ENCODE data around the gene LASP1. TPM values are rescaled to one million over a fixed set of nuclear protein-coding genes. Genes with fewer than 3 reads are reported as not detected.
A peak's percentile ranks its signal among the peaks of the same experiment; 100 is the strongest.

Gene LASP1
- polyA plus RNA-seq, 1 of the 3 experiments (the other 2 are of a cell fraction), result 102 TPM

DNA sequence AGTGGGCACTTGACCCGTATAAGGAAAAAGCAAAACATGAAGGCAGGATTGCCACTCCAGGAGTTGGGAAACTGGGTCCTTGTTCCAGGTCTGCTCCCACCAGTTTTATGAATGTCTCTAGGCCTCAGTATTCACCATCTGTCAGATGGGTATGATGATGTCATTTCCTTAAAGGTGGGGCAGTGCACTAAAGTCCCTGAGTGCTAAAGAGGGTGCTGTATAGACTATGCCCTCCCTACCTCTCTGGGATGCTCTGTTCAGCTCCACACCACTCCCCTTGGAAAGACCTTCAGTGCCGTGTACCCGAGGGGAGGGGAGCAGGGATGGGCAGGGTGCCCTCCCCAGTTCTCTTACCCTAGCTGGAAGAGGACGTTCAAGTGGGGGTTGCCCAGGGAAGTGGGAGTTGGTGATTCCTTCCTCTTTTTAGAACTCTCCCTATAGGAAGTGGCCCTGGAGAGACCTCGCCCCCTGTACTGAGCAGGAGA, 2.2 kb downstream of the LASP1 start (continued):
- TF ChIP-seq MAX (IDR thresholded peaks at IDR 0.05; ENCODE audit: low read depth), result no peak
- TF ChIP-seq POLR2AphosphoS5 (IDR thresholded peaks at IDR 0.05; ENCODE audit: low read depth, low read length), result no peak
- no peak for TF ChIP-seq FOSL2 (IDR thresholded peaks at IDR 0.05; ENCODE audit: borderline replicate concordance, low read depth)

GRCh38 chr17:38872671-38873385, 3.0 kb downstream of the LASP1 start:
- H4K20me1 ChIP-seq (ENCODE audit: insufficient read depth), result peaks cover 66% of the 10 kb centered on the region
- no peak for DNase-seq
- no peaks in the 10 kb centered on the region for H3K27me3 ChIP-seq (ENCODE audit: insufficient read depth)
- TF ChIP-seq CHD2 (IDR thresholded peaks at IDR 0.05; ENCODE audit: low read length, partially characterized antibody) (no peak), RAD21 (IDR thresholded peaks at IDR 0.05; ENCODE audit: low read length) (no peak), TCF12 (IDR thresholded peaks at IDR 0.05) (no peak), FOXM1 (IDR thresholded peaks at IDR 0.05; ENCODE audit: low read depth) (no peak), RFX5 (IDR thresholded peaks at IDR 0.05; ENCODE audit: low read length) (no peak), POLR2AphosphoS5 (IDR thresholded peaks at IDR 0.05; ENCODE audit: low read depth, low read length) (no peak), MEF2A (IDR thresholded peaks at IDR 0.05; ENCODE audit: borderline replicate concordance, low read depth) (no peak), MAX (IDR thresholded peaks at IDR 0.05; ENCODE audit: low read depth) (no peak), RXRA (IDR thresholded peaks at IDR 0.05; ENCODE audit: borderline replicate concordance, low read depth) (no peak), EZH2phosphoT487 (IDR thresholded peaks at IDR 0.05; ENCODE audit: borderline replicate concordance, low read depth) (no peak)
- TF ChIP-seq, protein P1, sequence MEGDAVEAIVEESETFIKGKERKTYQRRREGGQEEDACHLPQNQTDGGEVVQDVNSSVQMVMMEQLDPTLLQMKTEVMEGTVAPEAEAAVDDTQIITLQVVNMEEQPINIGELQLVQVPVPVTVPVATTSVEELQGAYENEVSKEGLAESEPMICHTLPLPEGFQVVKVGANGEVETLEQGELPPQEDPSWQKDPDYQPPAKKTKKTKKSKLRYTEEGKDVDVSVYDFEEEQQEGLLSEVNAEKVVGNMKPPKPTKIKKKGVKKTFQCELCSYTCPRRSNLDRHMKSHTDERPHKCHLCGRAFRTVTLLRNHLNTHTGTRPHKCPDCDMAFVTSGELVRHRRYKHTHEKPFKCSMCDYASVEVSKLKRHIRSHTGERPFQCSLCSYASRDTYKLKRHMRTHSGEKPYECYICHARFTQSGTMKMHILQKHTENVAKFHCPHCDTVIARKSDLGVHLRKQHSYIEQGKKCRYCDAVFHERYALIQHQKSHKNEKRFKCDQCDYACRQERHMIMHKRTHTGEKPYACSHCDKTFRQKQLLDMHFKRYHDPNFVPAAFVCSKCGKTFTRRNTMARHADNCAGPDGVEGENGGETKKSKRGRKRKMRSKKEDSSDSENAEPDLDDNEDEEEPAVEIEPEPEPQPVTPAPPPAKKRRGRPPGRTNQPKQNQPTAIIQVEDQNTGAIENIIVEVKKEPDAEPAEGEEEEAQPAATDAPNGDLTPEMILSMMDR (IDR thresholded peaks at IDR 0.05), result no peak
- peaks cover 20% of the 10 kb centered on the region for H3F3A ChIP-seq (replicated peaks; ENCODE audit: insufficient read depth)
- H3K9ac ChIP-seq, result no peak overlapping the region
- H2AFZ ChIP-seq (ENCODE audit: low read depth), result no peak overlapping the region
- 0 out of 4 replicates have a peak overlapping the region, but pooled peaks of 1 of the 2 experiments have one; percentile 97 for H3K4me3 ChIP-seq (ENCODE audit: low read depth in 2 of 2, low read length in 1 of 2)
- peaks cover 10 to 14% of the 10 kb centered on the region in 2 experiments for H3K36me3 ChIP-seq (replicated peaks in 1 of 2; ENCODE audit: control insufficient read depth in 1 of 2, insufficient read depth in 2 of 2, low read length in 1 of 2)
- POLR2A ChIA-PET, result interaction anchor here (0.6 to 1.3 kb wide), 2 partner anchors 19 to 53 kb away, joined by 3 read pairs; partner anchors contain the start of genes LASP1NB and RPL23
- H3K9me2 ChIP-seq, result no peaks in the 10 kb centered on the region
- CTCF ChIA-PET, result interaction anchor here (2.4 kb wide), 1 partner anchor 110 kb away, joined by 7 read pairs; no protein-coding TSS in a partner anchor
- peaks cover 34 to 43% of the 10 kb centered on the region in 2 experiments; a peak in 3 of 4 replicates for H3K4me1 ChIP-seq (ENCODE audit: control insufficient read depth in 1 of 2, insufficient read depth in 2 of 2, low read depth in 1 of 2, low read length in 1 of 2)
- peak overlapping the region; percentile 95 for H3K4me2 ChIP-seq
- no peaks in the 10 kb centered on the region for H3K9me3 ChIP-seq
- no peak overlapping the region for H3K27ac ChIP-seq (ENCODE audit: low read depth in 2 of 2, low read length in 1 of 2)
- peaks cover 79% of the 10 kb centered on the region for H3K79me2 ChIP-seq (ENCODE audit: insufficient read depth)
- WGBS (ENCODE audit: low lambda C conversion rate), result 77% methylated on average over 9 of the region's 9 CpGs

Measured in SK-N-SH (cell line).